H54 (cell line): ENCODE results near the gene MAU2.
A peak's percentile ranks its signal among the peaks of the same experiment; 100 is the strongest.
"Not testable (repeated sequence)": the region's sequence is repeated elsewhere in the genome, so short reads cannot be mapped to it uniquely, and the experiment has no call there.

Experiments
- DNase-seq: peaks from one replicate; pipeline ENCODE4 v3.0.0; 2011; ENCODE audit warnings: low spot score, mixed read lengths; ENCODE audit not compliant: insufficient read length
- FAIRE-seq: peaks from 3 replicates; lab custom pipeline; 2011; peaks lifted over from hg19 to GRCh38; lab: Jason Lieb, UNC
- POLR2A ChIP-seq: IDR thresholded peaks from 2 replicates; pipeline ENCODE4 v1.6.1; 2011; ENCODE audit warnings: low read depth, mild to moderate bottlenecking, low read length

The MAU2 gene

GRCh38 chr19:19368087-19368486 is 47.5 kb downstream of the MAU2 start:
- DNase-seq (no peak), FAIRE-seq (no peak)
- TF ChIP-seq POLR2A: no peak

- no peak for FAIRE-seq
- no peak for TF ChIP-seq POLR2A
- no peak for DNase-seq
These were observed 50.4 kb downstream of the MAU2 start for GRCh38 chr19:19371059-19371458.

GRCh38 chr19:19372656-19373416 is 52.2 kb downstream of the MAU2 start:
- DNase-seq: peak; percentile 64
- FAIRE-seq: peak; percentile 70

GRCh38 chr19:19379527-19379926 is 58.9 kb downstream of the MAU2 start:
- TF ChIP-seq POLR2A: no peak
- FAIRE-seq (no peak), DNase-seq (no peak)

More at GRCh38 chr19:19372656-19373416, 52.2 kb downstream of the MAU2 start:
- TF ChIP-seq POLR2A: no peak

- FAIRE-seq, DNase-seq: not testable (repeated sequence)
These were observed 59.7 kb downstream of the MAU2 start for GRCh38 chr19:19380316-19380715.

GRCh38 chr19:19381007-19381926 is 60.6 kb downstream of the MAU2 start:
- no peak for TF ChIP-seq POLR2A
- DNase-seq: no peak
- no peak for FAIRE-seq

GRCh38 chr19:19382118-19382517 is 61.5 kb downstream of the MAU2 start:
- DNase-seq: no peak
- FAIRE-seq: no peak
- TF ChIP-seq POLR2A: no peak

- no peak for TF ChIP-seq POLR2A
- no peak for DNase-seq
- no peak for FAIRE-seq
These were observed 63.9 kb downstream of the MAU2 start for GRCh38 chr19:19384486-19384885.

- TF ChIP-seq POLR2A: peak; percentile 45
- FAIRE-seq: peak; percentile 58
These were observed 64.7 kb downstream of the MAU2 start for GRCh38 chr19:19385131-19385895.

GRCh38 chr19:19385896-19386869 is 65.6 kb downstream of the MAU2 start:
- TF ChIP-seq POLR2A: peak; percentile 78
- FAIRE-seq (no peak), DNase-seq (peak; percentile 47)

More at GRCh38 chr19:19385131-19385895, 64.7 kb downstream of the MAU2 start:
- DNase-seq: peak; percentile 96

GRCh38 chr19:19387108-19387507 is 66.5 kb downstream of the MAU2 start:
- no peak for TF ChIP-seq POLR2A
- DNase-seq (no peak), FAIRE-seq (no peak)
